Right lung (tissue), 5 donors: ENCODE data around the gene MTX1. TPM values are rescaled to one million over a fixed set of nuclear protein-coding genes. Genes with fewer than 3 reads are reported as not detected.

Experiments
- DNase-seq, 2 donors: peaks; one replicate each; pipeline ENCODE4 v3.0.0-alpha.2; 2013
- polyA plus RNA-seq, 5 donors: library from polyadenylated mRNA; unstranded; fragments of 120-200 nt; gene quantifications; one replicate each; pipeline versions ENCODE4 v1.2.1 to v1.2.3, GENCODE V29; 2013; ENCODE audit warnings: inconsistent platforms in 1 of 5, low replicate concordance in 1 of 5; ENCODE audit not compliant: insufficient read length in 5 of 5, insufficient read depth in 1 of 5

The MTX1 gene
- polyA plus RNA-seq, 5 donors = 27.8 to 38.3 (median 32.0) TPM

DNA sequence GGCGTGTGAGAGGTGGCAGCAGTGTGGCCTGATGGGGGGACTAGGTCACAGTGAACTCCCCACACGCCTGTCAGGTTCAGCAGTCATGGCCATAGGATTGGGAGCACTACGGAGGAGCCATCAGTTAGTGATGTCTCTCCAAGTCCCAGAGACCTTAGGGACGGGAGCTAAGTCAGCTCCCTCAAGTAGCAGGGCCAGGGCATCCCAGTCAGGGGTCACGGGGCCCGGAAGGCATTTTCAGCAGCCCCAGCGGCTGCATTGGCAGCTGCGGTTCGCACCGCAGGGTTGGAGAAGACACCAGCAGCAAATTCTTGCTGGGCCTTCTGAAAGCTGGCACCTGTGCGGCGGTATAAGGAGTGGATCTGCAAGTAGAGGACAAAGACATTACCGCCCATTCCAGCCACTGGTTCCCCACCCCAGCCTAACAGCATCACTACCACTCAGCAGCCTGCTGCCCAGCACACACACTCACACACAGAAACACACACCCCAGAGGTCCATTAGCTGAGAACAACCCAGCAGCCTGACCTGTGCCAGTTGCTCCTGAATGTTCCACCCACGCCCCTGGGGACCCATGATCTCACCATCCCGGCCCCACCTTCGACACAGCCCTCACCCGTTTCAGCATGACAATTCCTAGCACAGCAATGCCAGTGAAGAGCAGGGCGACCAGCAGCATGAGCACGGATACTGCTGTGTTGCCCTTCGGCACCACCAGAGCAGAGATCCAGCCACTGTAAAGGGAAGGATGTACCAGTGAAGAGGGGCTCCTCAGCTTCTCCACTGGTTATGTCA lies 47.8 kb downstream of the MTX1 start:
- no peak for DNase-seq

GRCh38 chr1:155260276-155260675 lies 51.8 kb downstream of the MTX1 start:
- no peak for DNase-seq

- no peak for DNase-seq
Observed at GRCh38 chr1:155261493-155261851, 53.0 kb downstream of the MTX1 start.

GRCh38 chr1:155261852-155262673 lies 53.6 kb downstream of the MTX1 start, which contains the start of gene SCAMP3:
TSS of gene SCAMP3 (minus strand) at chr1:155262360. CDS start at chr1:155262151, 209 bp downstream.
- DNase-seq = peak; percentile 91 to 94

- no peak for DNase-seq
Observed at GRCh38 chr1:155263067-155263466, 54.6 kb downstream of the MTX1 start.

Other genes starting within 250 kb of the MTX1 start
- 10 to 100 TPM; 32.9 to 42.8 (median 40.9) TPM for gene PYGO2, start 246.9 kb upstream of the MTX1 start, polyA plus RNA-seq
- gene SHC1, start 237.9 kb upstream of the MTX1 start, polyA plus RNA-seq = 100 to 1,000 TPM; 121 to 136 (median 123) TPM
- 100 to 1,000 TPM in 3 of 5 donors, 10 to 100 TPM in 2; 85.1 to 149 (median 115) TPM for gene CKS1B, start 234.0 kb upstream of the MTX1 start, polyA plus RNA-seq
- gene FLAD1, start 225.4 kb upstream of the MTX1 start, polyA plus RNA-seq = 10 to 100 TPM; 27.1 to 33.6 (median 28.1) TPM
- 1 to 10 TPM in 1 of 5 donors, under 1 TPM in 4; 0.46 to 1.2 (median 0.66) TPM for gene LENEP, start 215.1 kb upstream of the MTX1 start, polyA plus RNA-seq
- 10 to 100 TPM; 10.7 to 26.3 (median 18.8) TPM for gene ZBTB7B, start 205.9 kb upstream of the MTX1 start, polyA plus RNA-seq
- gene DCST2, start 174.9 kb upstream of the MTX1 start, polyA plus RNA-seq = 1 to 10 TPM; 1.6 to 2.7 (median 2.4) TPM
- under 1 TPM; 0.34 to 0.69 (median 0.53) TPM for gene DCST1, start 174.9 kb upstream of the MTX1 start, polyA plus RNA-seq
- 100 to 1,000 TPM in 1 of 5 donors, 10 to 100 TPM in 4; 50.0 to 103 (median 64.8) TPM for gene ADAM15, start 157.4 kb upstream of the MTX1 start, polyA plus RNA-seq
- 10 to 100 TPM; 16.0 to 25.3 (median 23.3) TPM for gene EFNA4, start 145.0 kb upstream of the MTX1 start, polyA plus RNA-seq
- gene EFNA3, start 129.9 kb upstream of the MTX1 start, polyA plus RNA-seq = 1 to 10 TPM; 2.9 to 5.6 (median 4.3) TPM
- gene EFNA1, start 80.8 kb upstream of the MTX1 start, polyA plus RNA-seq = 100 to 1,000 TPM in 2 of 5 donors, 10 to 100 TPM in 3; 94.5 to 116 (median 96.8) TPM
- gene SLC50A1, start 72.8 kb upstream of the MTX1 start, polyA plus RNA-seq = 10 to 100 TPM; 32.7 to 41.6 (median 37.3) TPM
- 10 to 100 TPM; 19.1 to 37.1 (median 26.6) TPM for gene DPM3, start 68.2 kb upstream of the MTX1 start, polyA plus RNA-seq
- gene KRTCAP2, start 35.4 kb upstream of the MTX1 start, polyA plus RNA-seq = 100 to 1,000 TPM; 103 to 120 (median 117) TPM
- gene TRIM46, start 34.8 kb upstream of the MTX1 start, polyA plus RNA-seq = 1 to 10 TPM; 2.9 to 5.6 (median 4.3) TPM
- 10 to 100 TPM; 37.5 to 47.0 (median 42.8) TPM for gene THBS3, start 798 bp upstream of the MTX1 start, polyA plus RNA-seq
- 10 to 100 TPM; 14.9 to 27.0 (median 21.7) TPM for gene ENTREP3, start 46.8 kb downstream of the MTX1 start, polyA plus RNA-seq
- 10 to 100 TPM; 42.8 to 65.5 (median 56.5) TPM for gene SCAMP3, start 53.7 kb downstream of the MTX1 start, polyA plus RNA-seq
- 10 to 100 TPM; 73.3 to 82.3 (median 80.1) TPM for gene CLK2, start 64.8 kb downstream of the MTX1 start, polyA plus RNA-seq
- 1 to 10 TPM; 8.2 to 10.0 (median 9.4) TPM for gene HCN3, start 68.8 kb downstream of the MTX1 start, polyA plus RNA-seq
- gene PKLR, start 92.7 kb downstream of the MTX1 start, polyA plus RNA-seq = under 1 TPM in 2 of 5 donors, not detected in 3; 0.09 to 0.46 TPM
- gene FDPS, start 100.2 kb downstream of the MTX1 start, polyA plus RNA-seq = 100 to 1,000 TPM; 165 to 208 (median 178) TPM
- gene RUSC1, start 112.2 kb downstream of the MTX1 start, polyA plus RNA-seq = 10 to 100 TPM; 26.2 to 51.9 (median 36.4) TPM